Natural killer cell (primary cell): ENCODE measurements around the gene R3HDM2. TPM values are rescaled to one million over a fixed set of nuclear protein-coding genes. Genes with fewer than 3 reads are reported as not detected.

ENCODE experiments used
- ATAC-seq, 3 donors: fragments of 150-1000 bp in 2 of 3; fragments of 200-7000 bp in 1 of 3; cut with Tn5 transposase; 1 replicate in 1 of 3; 2 replicates in 2 of 3; pipeline ENCODE4 v1.10.0; 2021; ENCODE audit warnings: mild to moderate bottlenecking in 2 of 3, moderate library complexity in 2 of 3
- DNase-seq, 2 donors: peaks; one replicate each; pipeline versions ENCODE4 v3.0.0 to v3.0.0-alpha.2; 2013 to 2021; ENCODE audit warnings: mixed read lengths in 1 of 2
- H3K27ac ChIP-seq: one replicate; pipeline ENCODE4 v1.5.1; 2013; ENCODE audit warnings: mild to moderate bottlenecking, low read length
- H3K27me3 ChIP-seq: one replicate; pipeline ENCODE4 v1.6.1; 2013; ENCODE audit warnings: low read length; ENCODE audit not compliant: control insufficient read depth, insufficient read depth
- H3K36me3 ChIP-seq: one replicate; pipeline ENCODE4 v1.6.1; 2013; ENCODE audit warnings: low read length; ENCODE audit not compliant: control insufficient read depth, insufficient read depth
- H3K4me1 ChIP-seq: one replicate; pipeline ENCODE4 v1.6.1; 2013; ENCODE audit warnings: low read length; ENCODE audit not compliant: control insufficient read depth, insufficient read depth
- H3K4me3 ChIP-seq: one replicate; pipeline ENCODE4 v1.5.1; 2013; ENCODE audit warnings: low read length
- H3K9me3 ChIP-seq: one replicate; pipeline ENCODE4 v1.6.1; 2013; ENCODE audit warnings: low read length; ENCODE audit not compliant: control insufficient read depth, insufficient read depth
- H3K27ac Mint-ChIP-seq, 2 donors: one replicate each; pipeline ENCODE4 v1.8.0; 2022; ENCODE audit warnings: mild to moderate bottlenecking in 2 of 2, mixed read lengths in 2 of 2, moderate library complexity in 1 of 2
- H3K27me3 Mint-ChIP-seq, 2 donors: one replicate each; pipeline ENCODE4 v1.8.0; 2022; ENCODE audit warnings: low read depth in 2 of 2, mixed read lengths in 2 of 2
- H3K36me3 Mint-ChIP-seq: one replicate; pipeline ENCODE4 v1.8.0; 2022; ENCODE audit warnings: mixed read lengths
- H3K4me1 Mint-ChIP-seq, 2 donors: one replicate each; pipeline ENCODE4 v1.8.0; 2022; ENCODE audit warnings: mixed read lengths in 2 of 2
- H3K4me3 Mint-ChIP-seq: one replicate; pipeline ENCODE4 v1.8.0; 2022; ENCODE audit warnings: mild to moderate bottlenecking, moderate library complexity, mixed read lengths
- H3K9me3 Mint-ChIP-seq, 2 donors: one replicate each; pipeline ENCODE4 v1.8.0; 2022; ENCODE audit warnings: mixed read lengths in 2 of 2
- WGBS: methylation state at CpG from one replicate; pipeline ENCODE4 v1.1.7; 2013; ENCODE audit warnings: missing lambda C conversion rate; ENCODE audit not compliant: insufficient coverage; 5-methylcytosine and 5-hydroxymethylcytosine counted together
- intact Hi-C: fragments of 100-400 bp; cut with micrococcal nuclease; formaldehyde crosslinking; loops from one replicate; pipeline ENCODE4 v1.14.2; 2022
- total RNA-seq, 4 donors: library from RNA; stranded (reverse); fragments of 120-200 nt in 1 of 4; gene quantifications; one replicate each; pipeline versions ENCODE4 v1.2.3 to v1.2.4, GENCODE V29; 2013 to 2022
- TF ChIP-seq, protein P1 (sequence below): fragments of 200-600 bp; IDR thresholded peaks from one replicate; pipeline ENCODE4 v1.8.0; 2022; ENCODE audit warnings: antibody characterized with exemption

The R3HDM2 gene
- total RNA-seq, 3 donors from 2014 or later (not counting 1 experiment from before 2014, with no cell fraction given), result 110 to 124 (median 123) TPM

DNA sequence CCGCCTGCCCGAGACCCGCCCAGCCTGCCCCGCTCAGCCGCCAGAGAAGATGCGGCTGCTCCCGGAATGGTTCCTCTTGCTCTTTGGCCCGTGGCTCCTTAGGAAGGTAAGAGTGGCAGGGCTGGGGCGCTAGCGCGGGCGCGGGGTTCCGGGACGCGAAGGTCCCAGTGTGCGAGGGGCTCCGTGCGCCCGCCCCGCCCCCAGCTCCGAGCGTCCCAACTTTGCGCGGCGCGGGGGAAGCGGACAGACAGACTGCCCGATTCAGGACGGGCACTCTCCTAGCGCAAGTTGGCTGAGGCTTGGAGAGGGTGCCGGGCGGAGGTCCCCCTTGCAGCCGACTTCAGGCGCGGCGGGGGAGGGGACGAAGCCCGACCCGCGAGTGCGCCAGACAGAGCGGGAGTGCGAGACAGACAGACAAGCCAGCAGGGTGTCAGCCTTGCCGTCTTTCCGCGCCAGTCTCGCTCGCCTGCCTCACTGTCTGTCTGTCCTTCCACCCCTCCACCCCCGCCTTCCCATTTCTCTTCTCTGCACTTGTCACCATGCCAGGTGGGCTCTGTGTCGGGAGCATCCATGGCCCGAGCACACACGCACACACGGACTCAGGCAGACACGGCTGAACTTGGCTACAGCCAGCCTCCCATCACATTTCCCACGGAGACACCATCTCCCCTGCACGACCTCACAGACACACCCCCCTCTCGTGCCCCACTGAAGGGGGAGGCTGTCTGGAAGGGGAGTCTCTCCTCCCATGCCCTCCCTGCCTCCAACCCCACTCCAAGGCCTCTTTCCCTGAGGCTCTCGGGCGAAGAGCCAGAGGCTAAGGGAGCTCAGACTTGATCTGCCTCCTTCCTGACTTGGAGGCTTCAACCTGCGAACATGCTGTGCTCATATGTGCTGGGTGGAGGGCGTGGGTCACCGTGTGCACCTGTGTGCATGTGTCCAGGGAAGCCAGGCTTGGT is 213.6 kb downstream of the R3HDM2 start:
- Mint-ChIP-seq H3K27ac (peak overlapping the region in 1 of 2 donors; percentile 68), H3K4me3 (peak overlapping the region; percentile 69), H3K4me1 (peaks cover 41 to 76% of the 10 kb centered on the region in 2 donors), H3K9me3 (no peaks in the 10 kb centered on the region), H3K27me3 (peaks cover 71 to 76% of the 10 kb centered on the region in 2 donors), H3K36me3 (no peaks in the 10 kb centered on the region)
- intact Hi-C loops, result loop anchor here (1.0 kb wide), 1 partner anchor 8 kb away; no protein-coding TSS in a partner anchor
- 3% methylated on average over 63 of the region's 63 CpGs for WGBS
- Histone ChIP-seq H3K4me1 (peaks cover 67% of the 10 kb centered on the region), H3K36me3 (no peaks in the 10 kb centered on the region), H3K4me3 (peak overlapping the region; percentile 8), H3K9me3 (no peaks in the 10 kb centered on the region), H3K27me3 (peaks cover 78% of the 10 kb centered on the region), H3K27ac (no peak overlapping the region)
- TF ChIP-seq, protein P1, sequence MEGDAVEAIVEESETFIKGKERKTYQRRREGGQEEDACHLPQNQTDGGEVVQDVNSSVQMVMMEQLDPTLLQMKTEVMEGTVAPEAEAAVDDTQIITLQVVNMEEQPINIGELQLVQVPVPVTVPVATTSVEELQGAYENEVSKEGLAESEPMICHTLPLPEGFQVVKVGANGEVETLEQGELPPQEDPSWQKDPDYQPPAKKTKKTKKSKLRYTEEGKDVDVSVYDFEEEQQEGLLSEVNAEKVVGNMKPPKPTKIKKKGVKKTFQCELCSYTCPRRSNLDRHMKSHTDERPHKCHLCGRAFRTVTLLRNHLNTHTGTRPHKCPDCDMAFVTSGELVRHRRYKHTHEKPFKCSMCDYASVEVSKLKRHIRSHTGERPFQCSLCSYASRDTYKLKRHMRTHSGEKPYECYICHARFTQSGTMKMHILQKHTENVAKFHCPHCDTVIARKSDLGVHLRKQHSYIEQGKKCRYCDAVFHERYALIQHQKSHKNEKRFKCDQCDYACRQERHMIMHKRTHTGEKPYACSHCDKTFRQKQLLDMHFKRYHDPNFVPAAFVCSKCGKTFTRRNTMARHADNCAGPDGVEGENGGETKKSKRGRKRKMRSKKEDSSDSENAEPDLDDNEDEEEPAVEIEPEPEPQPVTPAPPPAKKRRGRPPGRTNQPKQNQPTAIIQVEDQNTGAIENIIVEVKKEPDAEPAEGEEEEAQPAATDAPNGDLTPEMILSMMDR, result no peak
- peak; percentile 52 to 71 (median 63) for ATAC-seq
- DNase-seq, result peak; percentile 53 to 71

DNA sequence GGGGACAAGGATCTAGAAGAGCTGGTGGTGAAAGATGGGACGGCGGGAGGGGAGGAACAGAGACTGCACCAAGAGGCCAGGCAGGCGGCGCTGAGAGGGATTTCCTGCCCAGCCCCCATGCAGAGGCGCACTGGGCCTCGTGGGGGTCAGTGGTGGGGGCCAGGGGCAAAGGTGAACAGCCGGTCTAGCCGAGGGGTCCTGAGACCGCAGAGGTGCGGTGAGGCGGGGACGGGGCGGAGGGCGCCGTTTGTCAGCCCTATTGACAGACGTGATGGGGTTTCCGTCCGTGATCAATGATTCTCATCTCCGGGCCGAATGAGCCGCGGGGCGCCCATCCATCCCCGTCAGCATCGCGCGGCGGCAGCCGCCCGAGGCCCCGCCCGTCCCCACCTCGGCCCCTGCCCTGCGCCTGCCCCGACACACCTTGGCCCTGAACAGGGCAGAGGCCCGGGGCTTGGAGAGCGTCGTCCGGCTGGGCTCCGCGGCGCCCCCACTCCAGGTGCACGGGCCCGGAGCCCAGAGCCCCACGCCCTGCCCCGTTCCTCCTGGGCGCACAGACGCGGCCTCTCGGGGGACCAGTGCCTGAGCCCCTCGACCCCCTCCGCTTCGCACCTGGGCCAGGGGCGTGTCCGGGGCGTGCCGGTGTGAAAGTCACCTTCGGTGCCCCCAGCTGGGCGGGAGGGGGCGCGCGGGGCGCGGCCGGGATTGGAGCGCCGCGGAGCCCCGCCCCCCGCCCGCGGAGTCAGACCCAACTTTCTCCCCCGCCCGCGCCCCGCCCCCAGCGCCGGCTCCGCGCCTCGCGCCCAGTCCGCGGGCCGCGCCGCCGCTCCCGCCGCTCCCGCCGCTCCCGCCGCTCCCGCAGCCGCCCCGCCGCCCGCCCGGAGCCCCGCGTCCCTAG is 214.6 kb downstream of the R3HDM2 start, which contains the start of gene NXPH4:
TSS of gene NXPH4 (plus strand) at position 781 of the 898 bp plus-strand sequence. CDS start 176 bp downstream, outside the sequence.
- no peaks in the 10 kb centered on the region for H3K36me3 Mint-ChIP-seq
- H3K27me3 ChIP-seq, result peaks cover 69% of the 10 kb centered on the region
- under 1% methylated on average over 102 of the region's 102 CpGs for WGBS

DNA sequence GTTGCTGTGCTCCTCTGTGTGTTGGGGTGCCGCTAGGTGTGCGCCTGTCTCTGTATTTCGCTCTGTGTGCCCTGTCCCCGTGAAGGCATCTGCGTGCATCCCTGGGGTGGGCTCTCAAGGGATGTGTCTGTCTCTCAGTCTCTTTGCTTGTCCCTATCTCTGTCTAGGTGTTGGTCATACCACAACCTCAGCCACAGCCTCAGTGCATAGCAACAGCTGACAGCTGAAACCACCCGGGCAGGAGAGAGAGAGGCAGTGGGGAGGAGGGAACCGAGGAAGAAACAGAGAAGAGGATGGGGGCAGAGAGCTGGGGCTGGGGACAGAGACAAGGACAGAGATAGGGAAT is 215.2 kb downstream of the R3HDM2 start:
- no peaks in the 10 kb centered on the region for H3K36me3 ChIP-seq
- DNase-seq (peak in 1 of 2 donors; percentile 66), ATAC-seq (peak; percentile 38 to 42 (median 39))
- H3K27ac Mint-ChIP-seq, result peak overlapping the region; percentile 41 to 87
- H3K27ac ChIP-seq, result no peak overlapping the region
- no peaks in the 10 kb centered on the region for H3K9me3 ChIP-seq
- intact Hi-C loops, result loop anchor here (1.0 kb wide), 1 partner anchor 10 kb away; no protein-coding TSS in a partner anchor
- H3K4me1 ChIP-seq, result peaks cover 51% of the 10 kb centered on the region
- H3K4me1 Mint-ChIP-seq, result peaks cover 38 to 62% of the 10 kb centered on the region in 2 donors
- H3K4me3 Mint-ChIP-seq, result peak overlapping the region; percentile 59
- TF ChIP-seq, protein P1, result no peak
- H3K9me3 Mint-ChIP-seq, result no peaks in the 10 kb centered on the region
- no peaks in the 10 kb centered on the region for H3K36me3 Mint-ChIP-seq
- H3K27me3 Mint-ChIP-seq, result peaks cover 55 to 63% of the 10 kb centered on the region in 2 donors
- 12% methylated on average over 7 of the region's 7 CpGs for WGBS
- peaks cover 62% of the 10 kb centered on the region for H3K27me3 ChIP-seq
- H3K4me3 ChIP-seq, result peak overlapping the region; percentile 19

More for the DNA sequence above, 214.6 kb downstream of the R3HDM2 start, which contains the start of gene NXPH4:
- Histone ChIP-seq H3K9me3 (no peaks in the 10 kb centered on the region), H3K36me3 (no peaks in the 10 kb centered on the region), H3K27ac (peak within 1 kb of the TSS; percentile 10), H3K4me3 (peak within 1 kb of the TSS; percentile 19), H3K4me1 (peaks cover 57% of the 10 kb centered on the region)
- peak within 1 kb of the TSS; percentile 41 to 87 for H3K27ac Mint-ChIP-seq
- intact Hi-C loops, result loop anchor here (1.0 kb wide), 1 partner anchor 9 kb away; no protein-coding TSS in a partner anchor
- H3K9me3 Mint-ChIP-seq, result no peaks in the 10 kb centered on the region
- H3K4me1 Mint-ChIP-seq, result peaks cover 38 to 68% of the 10 kb centered on the region in 2 donors
- peak within 1 kb of the TSS; percentile 69 for H3K4me3 Mint-ChIP-seq
- ATAC-seq (peak in 2 of 3 donors; percentile 9 to 11), DNase-seq (peak in 1 of 2 donors; percentile 70)
- TF ChIP-seq, protein P1, result no peak
- peaks cover 62 to 69% of the 10 kb centered on the region in 2 donors for H3K27me3 Mint-ChIP-seq
